Measurements from ENCODE around the gene OR3A1. TPM values are rescaled to one million over a fixed set of nuclear protein-coding genes. Genes with fewer than 3 reads are reported as not detected.
"Not testable (repeated sequence)": the region's sequence is repeated elsewhere in the genome, so short reads cannot be mapped to it uniquely, and the experiment has no call there.

The OR3A1 gene, protein sequence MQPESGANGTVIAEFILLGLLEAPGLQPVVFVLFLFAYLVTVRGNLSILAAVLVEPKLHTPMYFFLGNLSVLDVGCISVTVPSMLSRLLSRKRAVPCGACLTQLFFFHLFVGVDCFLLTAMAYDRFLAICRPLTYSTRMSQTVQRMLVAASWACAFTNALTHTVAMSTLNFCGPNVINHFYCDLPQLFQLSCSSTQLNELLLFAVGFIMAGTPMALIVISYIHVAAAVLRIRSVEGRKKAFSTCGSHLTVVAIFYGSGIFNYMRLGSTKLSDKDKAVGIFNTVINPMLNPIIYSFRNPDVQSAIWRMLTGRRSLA
- not detected in 2 replicates for total RNA-seq

DNA sequence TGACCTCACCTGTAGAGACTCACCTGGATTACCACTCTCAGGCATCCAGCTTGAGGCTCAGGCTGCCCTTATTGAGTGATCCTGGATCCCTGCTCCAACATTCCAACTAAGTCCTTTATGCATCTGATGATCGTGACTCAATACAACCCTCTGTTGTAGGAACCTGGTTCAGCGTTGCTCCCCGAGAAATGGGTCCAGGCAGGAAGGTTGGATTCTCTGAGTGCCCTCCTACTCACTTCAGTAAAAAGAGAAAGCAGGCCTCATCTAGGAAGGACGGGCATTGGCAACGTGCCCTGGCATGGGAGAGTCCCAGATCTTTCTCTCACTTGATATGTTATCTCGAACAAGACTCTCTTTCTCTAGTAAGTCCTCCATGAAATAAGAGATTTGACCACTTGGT lies at the start of gene OR3A1:
Gene OR3A1 (minus strand): TSS at position 101 of the 400 bp plus-strand sequence. CDS start 5,778 bp downstream, outside the sequence.
- no peak for DNase-seq (ENCODE audit: low read depth, low spot score)

DNA sequence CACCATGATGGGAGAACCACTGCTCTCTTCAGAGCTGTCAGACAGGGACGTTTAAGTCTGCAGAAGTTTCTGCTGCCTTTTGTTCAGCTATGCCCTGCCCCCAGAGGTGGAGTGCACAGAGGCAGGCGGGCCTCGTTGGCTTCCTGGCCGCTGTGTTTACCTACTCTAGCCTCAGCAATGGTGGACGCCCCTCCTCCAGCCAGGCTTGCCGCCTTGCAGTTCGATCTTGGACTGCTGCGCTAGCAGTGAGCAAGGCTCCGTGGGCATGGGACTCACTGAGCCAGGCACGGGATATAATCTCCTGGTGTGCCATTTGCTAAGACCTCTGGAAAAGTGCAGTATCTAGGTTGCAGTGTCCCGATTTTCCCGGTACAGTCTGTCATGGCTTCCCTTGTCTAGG lies 44.6 kb upstream of the OR3A1 start:
- DNase-seq (ENCODE audit: low read depth, low spot score), result not testable (repeated sequence)

DNA sequence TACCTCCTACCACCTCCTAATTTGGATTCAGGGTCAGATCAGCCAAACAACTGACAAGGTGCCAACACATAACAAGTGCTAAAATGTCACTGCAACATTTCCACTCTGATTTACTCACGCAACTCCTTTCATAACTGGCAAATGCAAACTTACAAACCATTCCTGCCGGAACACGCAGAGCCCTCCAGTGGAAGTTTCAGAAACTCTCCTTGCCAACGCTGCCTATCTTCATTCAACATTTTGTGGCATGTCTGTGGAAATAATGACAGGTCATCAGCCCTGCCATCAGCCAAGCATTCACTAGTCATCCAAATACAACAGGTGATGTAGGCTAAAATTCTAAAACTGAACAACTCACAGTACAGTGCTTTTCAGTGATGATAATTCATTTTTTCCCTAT lies 37.7 kb upstream of the OR3A1 start:
- DNase-seq (ENCODE audit: low read depth, low spot score), result no peak

DNA sequence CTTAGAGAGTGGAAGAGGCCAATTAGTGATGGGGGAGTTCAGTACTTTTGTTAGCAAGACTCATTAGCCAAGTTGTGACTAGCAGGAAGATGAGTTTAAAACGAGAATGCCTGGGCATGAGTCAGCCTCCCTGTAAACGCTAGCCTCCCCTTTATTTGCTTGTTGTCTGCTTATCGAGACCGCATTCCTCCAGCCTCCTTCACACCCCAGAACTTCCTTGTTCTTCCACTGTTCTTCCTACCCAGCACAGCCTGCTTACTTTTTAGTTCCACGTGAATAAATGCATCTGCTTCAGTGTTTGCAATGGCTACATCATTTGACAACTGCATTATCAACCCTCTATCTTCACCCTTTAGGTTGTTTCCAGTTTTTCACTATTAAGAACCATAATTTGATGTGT lies 20.2 kb upstream of the OR3A1 start:
- no peak for DNase-seq (ENCODE audit: low read depth, low spot score)

DNA sequence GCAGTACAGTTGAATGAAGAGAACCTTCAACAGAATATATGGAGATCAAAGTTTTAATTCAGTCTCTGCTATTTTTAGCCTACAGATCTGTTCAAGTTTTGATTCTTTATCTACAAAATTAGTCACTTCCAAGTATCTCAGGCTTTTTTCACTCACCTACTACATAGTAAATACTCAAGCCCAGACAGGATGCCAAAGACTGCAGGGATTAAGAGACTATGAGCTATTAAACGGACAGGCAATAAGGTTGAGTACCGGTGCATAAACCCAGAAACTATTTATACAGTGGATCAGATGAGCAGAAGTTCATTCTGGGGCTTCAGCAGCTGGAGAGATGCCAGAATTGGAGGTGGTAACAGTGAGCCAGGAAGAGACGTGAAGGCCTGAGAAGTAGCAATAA lies 18.7 kb upstream of the OR3A1 start:
- DNase-seq (ENCODE audit: low read depth, low spot score), result no peak

DNA sequence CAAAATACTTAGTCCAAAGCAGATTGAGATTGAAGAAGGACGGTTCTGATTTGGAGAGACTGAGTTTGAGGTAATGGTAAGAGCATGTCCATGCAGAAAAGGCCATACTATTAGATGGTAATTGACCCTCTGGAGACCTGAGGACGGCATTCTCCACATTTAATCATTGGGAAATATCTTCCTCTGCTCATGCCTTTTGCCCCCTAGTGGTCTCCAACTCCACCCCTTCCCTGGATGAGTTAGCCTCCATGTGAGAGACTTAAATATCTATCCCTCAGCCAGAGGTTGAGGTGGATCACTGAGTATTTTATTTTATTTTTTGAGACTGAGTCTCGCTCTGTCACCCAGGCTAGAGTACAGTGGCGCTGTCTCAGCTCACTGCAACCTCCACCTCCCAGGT lies 10.4 kb upstream of the OR3A1 start:
- DNase-seq (ENCODE audit: low read depth, low spot score), result no peak

DNA sequence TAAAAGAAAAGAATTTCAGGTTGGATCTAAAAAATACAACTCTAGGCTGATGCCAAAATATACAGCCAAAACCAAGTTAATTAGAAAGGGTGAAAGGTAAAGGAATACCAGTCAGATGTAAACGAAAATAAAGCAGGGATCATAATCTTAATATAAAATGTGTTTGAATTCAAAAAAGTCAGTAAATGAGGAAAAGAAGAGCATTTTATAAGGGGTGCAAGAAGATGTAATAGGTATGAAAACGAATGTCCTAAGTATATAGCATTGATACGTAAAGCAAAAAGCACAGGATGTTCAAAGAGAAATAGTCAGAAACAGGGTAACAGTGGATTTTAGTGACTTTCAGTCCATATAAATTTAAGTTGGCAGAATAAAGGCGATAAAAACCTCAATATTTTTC lies 2.5 kb downstream of the OR3A1 start:
- DNase-seq (ENCODE audit: low read depth, low spot score), result no peak

DNA sequence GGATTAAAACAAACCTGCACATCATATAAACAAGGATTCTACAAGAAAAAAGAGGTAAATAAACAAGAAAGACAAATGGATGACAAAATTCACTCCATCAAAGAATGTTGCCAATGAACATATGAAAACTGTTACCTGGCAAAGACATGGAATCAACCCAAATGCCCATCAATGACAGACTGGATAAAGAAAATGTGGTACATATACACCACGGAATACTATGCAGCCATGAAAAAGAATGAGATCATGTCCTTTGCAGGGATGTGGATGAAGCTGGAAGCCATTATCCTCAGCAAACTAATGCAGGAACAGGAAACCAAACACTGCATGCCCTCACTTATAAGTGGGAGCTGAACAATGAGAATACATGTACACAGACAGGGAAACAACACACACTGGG lies 4.6 kb downstream of the OR3A1 start:
- DNase-seq (ENCODE audit: low read depth, low spot score), result not testable (repeated sequence)

DNA sequence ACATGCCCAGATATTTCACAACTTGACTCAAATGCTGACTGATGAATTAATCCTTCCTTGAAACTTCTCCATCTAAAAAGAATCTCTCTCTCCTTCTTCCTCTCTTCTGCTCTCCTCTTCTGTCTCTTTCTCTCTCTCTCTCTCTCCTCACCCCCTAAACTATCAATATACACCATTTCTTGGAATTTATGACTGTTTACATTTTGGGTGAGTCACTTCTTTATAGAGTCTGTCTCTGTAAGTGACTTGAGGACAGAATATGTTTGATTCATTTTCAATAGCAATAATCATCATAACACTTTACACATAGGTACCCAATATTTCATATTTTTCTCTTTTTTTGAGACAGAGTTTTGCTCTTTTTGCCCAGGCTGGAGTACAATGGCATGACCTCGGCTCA lies 15.3 kb downstream of the OR3A1 start:
- DNase-seq (ENCODE audit: low read depth, low spot score), result no peak

DNA sequence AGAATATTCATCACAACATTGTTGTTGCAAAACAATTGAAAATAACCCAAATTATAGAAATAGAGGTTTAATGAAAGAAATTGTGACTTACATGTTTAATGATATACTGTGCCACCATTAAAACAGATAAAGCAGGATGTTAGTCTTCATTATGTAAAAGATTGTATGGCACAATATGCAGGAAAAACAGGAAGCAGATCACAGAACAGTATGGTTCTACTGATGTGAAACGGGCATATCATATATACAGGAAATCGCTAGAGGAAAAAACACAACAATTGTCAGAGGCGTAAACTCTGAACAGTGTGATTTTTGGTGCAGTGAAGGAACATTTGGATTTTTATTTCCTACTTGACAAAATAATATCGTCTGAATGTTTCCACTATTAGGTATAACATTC lies 22.0 kb downstream of the OR3A1 start:
- no peak for DNase-seq (ENCODE audit: low read depth, low spot score)

DNA sequence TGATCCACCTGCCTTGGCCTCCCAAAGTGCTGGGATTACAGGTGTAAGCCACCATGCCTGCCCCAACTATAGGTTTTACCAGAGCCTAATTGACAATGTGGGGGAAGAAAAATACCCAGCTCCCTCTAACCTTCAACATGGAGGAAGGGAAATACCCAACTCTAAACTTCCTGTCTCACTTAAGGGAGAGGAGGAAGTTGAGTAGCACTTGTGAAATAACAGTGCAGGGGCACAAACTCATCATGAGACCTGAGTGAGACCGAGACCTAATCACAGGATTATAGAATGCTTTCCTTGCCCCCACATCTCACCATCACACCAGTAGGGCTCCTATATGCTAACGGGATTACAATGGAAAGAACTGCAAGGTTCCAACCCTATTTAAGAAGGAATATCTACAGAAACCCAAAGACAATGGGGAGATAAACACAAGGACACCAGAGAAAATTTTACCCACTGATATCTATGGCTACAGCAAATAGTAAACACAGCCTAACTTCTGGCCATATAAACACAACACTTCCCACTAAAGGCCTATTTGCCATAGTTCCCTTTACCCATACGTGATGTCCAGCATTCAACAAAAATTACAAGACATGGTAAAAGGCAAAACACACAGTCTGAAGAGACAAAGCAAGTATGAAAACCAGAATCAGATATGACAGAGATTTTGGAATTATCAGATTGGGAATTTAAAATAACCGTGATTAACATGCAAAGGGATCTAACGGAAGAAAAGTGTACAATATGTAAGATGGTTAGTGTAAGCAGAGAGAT lies 26.9 kb downstream of the OR3A1 start:
- no peak for DNase-seq (ENCODE audit: low read depth, low spot score)

DNA sequence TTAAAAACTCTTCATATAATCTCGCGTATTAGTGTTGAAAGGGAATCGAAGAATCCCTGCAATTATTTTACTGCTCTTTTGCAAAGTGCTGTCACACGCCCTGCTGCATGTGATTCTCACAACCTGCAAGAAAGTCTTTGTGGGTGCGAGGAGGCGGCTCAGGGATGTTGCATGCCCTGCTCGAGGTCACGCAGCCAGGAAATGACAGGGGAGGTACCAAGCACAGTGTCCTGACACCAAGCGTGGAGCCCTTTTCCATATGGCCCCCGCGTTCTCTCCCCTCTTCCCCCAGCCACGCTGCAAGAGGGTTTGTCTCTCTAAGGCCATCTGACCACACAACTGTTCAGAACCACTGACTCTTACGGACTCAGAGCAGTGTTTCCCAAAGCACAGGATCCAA lies 37.6 kb downstream of the OR3A1 start:
- DNase-seq (ENCODE audit: low read depth, low spot score), result no peak

DNA sequence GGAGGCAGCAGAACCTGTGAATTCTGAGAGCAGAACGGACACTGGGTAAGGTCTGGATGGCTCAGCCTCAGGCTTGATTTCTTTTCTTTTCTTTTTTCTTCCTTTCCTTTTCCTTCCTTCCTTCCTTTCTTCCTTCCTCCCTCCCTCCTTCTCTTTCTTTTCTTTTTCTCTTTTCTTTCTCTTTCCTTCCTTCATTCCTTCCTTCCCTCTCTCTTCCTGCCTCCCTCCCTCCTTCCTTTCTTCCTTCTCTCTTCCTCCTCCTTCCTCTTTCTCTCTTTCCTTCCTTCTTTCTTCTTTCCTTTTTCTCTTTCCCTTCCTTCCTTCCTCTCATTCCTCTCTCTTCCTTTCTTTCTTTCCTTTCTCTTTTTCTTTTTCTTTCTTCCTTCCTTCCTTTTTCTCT lies 38.0 kb downstream of the OR3A1 start:
- DNase-seq (ENCODE audit: low read depth, low spot score), result no peak

DNA sequence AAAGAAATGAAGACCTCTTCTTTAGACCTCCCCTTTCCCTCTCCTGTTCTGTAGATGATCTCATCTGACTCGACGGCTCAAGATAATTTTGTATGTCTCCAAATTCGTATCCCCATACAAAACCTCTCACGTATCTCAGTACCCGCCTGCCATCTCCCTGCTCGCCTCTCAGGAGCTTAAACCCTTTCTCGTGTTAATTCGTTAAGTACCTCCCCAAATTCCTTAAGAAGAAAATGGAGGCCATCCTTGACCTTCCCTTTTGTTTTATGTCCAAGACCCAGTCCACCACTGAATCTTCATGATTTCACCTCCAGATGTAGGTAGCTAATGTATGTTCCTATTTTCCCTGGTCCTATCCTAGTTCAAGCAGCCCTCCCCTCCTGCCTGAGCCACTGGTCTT lies 41.6 kb downstream of the OR3A1 start:
- no peak for DNase-seq (ENCODE audit: low read depth, low spot score)

DNA sequence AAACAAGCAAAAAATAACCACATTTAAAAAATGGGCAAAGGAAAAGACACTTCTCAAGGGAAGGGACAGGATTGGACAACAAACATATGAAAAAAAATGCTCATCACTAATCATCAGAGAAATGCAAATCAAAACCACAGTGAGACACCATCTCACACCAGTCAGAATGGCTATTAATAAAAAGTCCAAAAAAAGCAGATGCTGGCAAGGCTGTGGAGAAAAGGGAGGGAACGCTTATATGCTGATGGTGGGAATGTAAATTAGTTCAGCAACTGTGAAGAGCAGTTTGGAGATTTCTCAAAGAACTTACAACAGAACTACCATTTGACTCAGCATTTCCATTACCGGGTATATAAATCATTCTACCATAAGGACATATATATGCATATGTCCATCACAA lies 49.1 kb downstream of the OR3A1 start:
- DNase-seq (ENCODE audit: low read depth, low spot score), result not testable (repeated sequence)

DNA sequence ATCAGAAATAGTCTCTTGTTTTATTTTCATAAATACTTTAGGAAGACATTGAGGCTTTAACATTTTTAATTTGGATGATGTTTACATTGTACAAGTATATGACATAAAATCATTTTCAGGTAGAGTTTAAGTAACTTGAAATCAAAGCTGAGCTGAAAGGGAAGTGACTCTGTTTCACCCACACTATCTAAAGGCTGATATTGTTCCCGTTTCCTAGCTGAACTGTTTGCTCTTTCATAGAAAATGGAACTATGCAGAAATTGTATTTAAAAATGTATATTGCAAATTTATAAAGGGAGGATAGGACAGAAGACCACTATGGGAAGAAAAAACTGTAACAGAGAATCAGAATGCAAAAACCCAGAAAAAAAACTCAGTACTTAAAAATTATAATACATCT lies 53.3 kb downstream of the OR3A1 start:
- DNase-seq (ENCODE audit: low read depth, low spot score), result not testable (repeated sequence)

DNA sequence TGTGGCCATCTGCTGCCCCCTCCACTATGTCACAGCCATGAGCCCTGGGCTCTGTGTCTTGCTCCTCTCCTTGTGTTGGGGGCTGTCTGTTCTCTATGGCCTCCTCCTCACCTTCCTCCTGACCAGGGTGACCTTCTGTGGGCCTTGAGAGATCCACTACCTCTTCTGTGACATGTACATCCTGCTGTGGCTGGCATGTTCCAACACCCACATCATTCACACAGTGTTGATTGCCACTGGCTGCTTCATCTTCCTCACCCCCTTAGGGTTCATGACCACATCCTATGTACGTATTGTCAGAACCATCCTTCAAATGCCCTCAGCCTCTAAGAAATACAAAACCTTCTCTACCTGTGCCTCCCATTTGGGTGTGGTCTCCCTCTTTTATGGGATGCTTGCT lies 57.1 kb downstream of the OR3A1 start:
- not testable (repeated sequence) for DNase-seq (ENCODE audit: low read depth, low spot score)

Other genes with a start within 250 kb of the OR3A1 start
- not detected in 2 replicates for gene OR1D5, start 234.8 kb downstream of the OR3A1 start, total RNA-seq
- not detected in 2 replicates for gene OR1D2, start 193.9 kb downstream of the OR3A1 start, total RNA-seq
- gene OR1G1, start 170.8 kb downstream of the OR3A1 start, total RNA-seq, result not detected in 2 replicates
- gene OR1A2, start 100.8 kb downstream of the OR3A1 start, total RNA-seq, result not detected in 2 replicates
- not detected in 2 replicates for gene OR1A1, start 90.7 kb downstream of the OR3A1 start, total RNA-seq
- not detected in 2 replicates for gene OR3A2, start 87.9 kb upstream of the OR3A1 start, total RNA-seq
- gene OR1E1, start 100.0 kb upstream of the OR3A1 start, total RNA-seq, result not detected in 2 replicates
- not detected in 2 replicates for gene OR3A3, start 113.0 kb upstream of the OR3A1 start, total RNA-seq
- gene OR1E2, start 135.5 kb upstream of the OR3A1 start, total RNA-seq, result not detected in 2 replicates
- gene SPATA22, start 173.5 kb upstream of the OR3A1 start, total RNA-seq, result 0.07 TPM in 1 of 2 replicates, not detected in the other
- not detected in 2 replicates for gene ASPA, start 177.6 kb upstream of the OR3A1 start, total RNA-seq

Data from pulmonary artery endothelial cell (primary cell).